Measurements from ENCODE around the gene ELP4. TPM values are rescaled to one million over a fixed set of nuclear protein-coding genes. Genes with fewer than 3 reads are reported as not detected.
A peak's percentile ranks its signal among the peaks of the same experiment; 100 is the strongest.

The ELP4 gene
- total RNA-seq, 1 donor from 2014 or later = 147 TPM

DNA sequence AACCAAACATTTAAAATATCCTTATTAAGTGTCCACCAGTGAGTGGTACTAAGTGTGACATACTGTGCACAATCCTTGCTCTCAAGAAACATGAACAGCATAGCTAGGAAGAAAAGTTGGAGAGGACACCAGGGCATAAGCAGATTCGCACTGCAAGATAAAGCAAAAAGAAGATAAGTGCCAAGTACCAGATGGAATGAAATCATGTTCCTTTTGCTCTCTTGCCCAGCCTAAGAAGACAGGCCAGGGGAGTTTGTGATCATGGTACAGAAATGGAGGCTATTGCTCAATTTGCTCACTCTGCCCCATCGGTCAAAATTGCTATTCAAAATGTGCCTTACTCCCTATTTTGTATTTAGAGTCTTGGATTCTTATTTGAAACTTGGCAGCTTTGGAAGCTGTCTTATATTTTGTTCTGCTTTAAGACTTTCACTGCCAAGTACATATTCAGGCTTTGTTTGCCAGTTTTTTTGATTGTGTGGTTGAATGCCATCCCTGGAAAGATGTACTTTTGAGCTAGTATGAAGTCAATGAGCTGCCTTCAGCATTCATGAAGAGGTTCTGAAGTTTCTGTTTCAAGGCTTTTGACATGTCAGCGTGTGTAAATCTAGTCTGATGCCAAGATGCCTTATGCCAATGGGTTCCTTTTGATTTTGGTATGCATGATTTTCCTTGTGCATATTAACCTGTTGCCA is 211.3 kb downstream of the ELP4 start:
- no peak overlapping the region for H3K4me3 Mint-ChIP-seq
- Histone ChIP-seq H3K4me1 (peaks cover 12% of the 10 kb centered on the region), H3K79me2 (ENCODE audit: low read depth) (no peaks in the 10 kb centered on the region), H3K4me3 (no peak overlapping the region), H3K27ac (no peak overlapping the region), H3K9me3 (ENCODE audit: low read depth) (no peaks in the 10 kb centered on the region), H3K9ac (no peak overlapping the region), H2AFZ (replicated peaks) (no peak overlapping the region), H3K4me2 (no peak overlapping the region), H3K27me3 (no peaks in the 10 kb centered on the region), H4K20me1 (ENCODE audit: low read depth) (no peaks in the 10 kb centered on the region), H3F3A (ENCODE audit: low read depth) (no peaks in the 10 kb centered on the region), H3K36me3 (no peaks in the 10 kb centered on the region)
- no peak for DNase-seq (ENCODE audit: low spot score)
- no peak overlapping the region for H3K27ac Mint-ChIP-seq
- H3K4me1 Mint-ChIP-seq = peaks cover 23% of the 10 kb centered on the region
- TF ChIP-seq CTCF (IDR thresholded peaks at IDR 0.05) (no peak), EZH2 (IDR thresholded peaks at IDR 0.05) (no peak), EZH2phosphoT487 (IDR thresholded peaks at IDR 0.05) (no peak)
- no peaks in the 10 kb centered on the region for H3K9me3 Mint-ChIP-seq
- H3K36me3 Mint-ChIP-seq = peaks cover 31% of the 10 kb centered on the region
- H3K27me3 Mint-ChIP-seq (ENCODE audit: insufficient read depth, low read depth) = no peaks in the 10 kb centered on the region

GRCh38 chr11:31722754-31723153 is 213.2 kb downstream of the ELP4 start:
- Histone ChIP-seq H3F3A (ENCODE audit: low read depth) (no peaks in the 10 kb centered on the region), H3K4me2 (no peak overlapping the region), H3K36me3 (no peaks in the 10 kb centered on the region), H3K9ac (no peak overlapping the region), H2AFZ (replicated peaks) (no peak overlapping the region), H3K4me3 (no peak overlapping the region), H3K79me2 (ENCODE audit: low read depth) (no peaks in the 10 kb centered on the region), H4K20me1 (ENCODE audit: low read depth) (no peaks in the 10 kb centered on the region), H3K27me3 (no peaks in the 10 kb centered on the region), H3K27ac (no peak overlapping the region), H3K4me1 (peaks cover 12% of the 10 kb centered on the region), H3K9me3 (ENCODE audit: low read depth) (no peaks in the 10 kb centered on the region)
- Mint-ChIP-seq H3K27me3 (ENCODE audit: insufficient read depth, low read depth) (peaks cover 2% of the 10 kb centered on the region), H3K36me3 (peaks cover 28% of the 10 kb centered on the region), H3K27ac (peak overlapping the region; percentile 16), H3K4me1 (peaks cover 23% of the 10 kb centered on the region), H3K9me3 (no peaks in the 10 kb centered on the region), H3K4me3 (no peak overlapping the region)
- no peak for TF ChIP-seq EZH2 (IDR thresholded peaks at IDR 0.05)
- no peak for TF ChIP-seq EZH2phosphoT487 (IDR thresholded peaks at IDR 0.05)
- DNase-seq (ENCODE audit: low spot score) = no peak

GRCh38 chr11:31725176-31725575 is 215.6 kb downstream of the ELP4 start:
- Mint-ChIP-seq H3K36me3 (peaks cover 30% of the 10 kb centered on the region), H3K27me3 (ENCODE audit: insufficient read depth, low read depth) (peaks cover 2% of the 10 kb centered on the region), H3K9me3 (peaks cover 3% of the 10 kb centered on the region), H3K27ac (no peak overlapping the region), H3K4me3 (no peak overlapping the region), H3K4me1 (peaks cover 12% of the 10 kb centered on the region)
- Histone ChIP-seq H3K4me3 (no peak overlapping the region), H3K9me3 (ENCODE audit: low read depth) (peaks cover 2% of the 10 kb centered on the region), H3F3A (ENCODE audit: low read depth) (no peaks in the 10 kb centered on the region), H3K36me3 (no peaks in the 10 kb centered on the region), H2AFZ (replicated peaks) (no peak overlapping the region), H3K79me2 (ENCODE audit: low read depth) (no peaks in the 10 kb centered on the region), H3K9ac (no peak overlapping the region), H4K20me1 (ENCODE audit: low read depth) (no peaks in the 10 kb centered on the region), H3K4me2 (no peak overlapping the region), H3K27me3 (no peaks in the 10 kb centered on the region), H3K4me1 (peaks cover 4% of the 10 kb centered on the region), H3K27ac (no peak overlapping the region)
- no peak for DNase-seq (ENCODE audit: low spot score)
- no peak for TF ChIP-seq CTCF (IDR thresholded peaks at IDR 0.05)
- TF ChIP-seq EZH2phosphoT487 (IDR thresholded peaks at IDR 0.05) = no peak
- TF ChIP-seq EZH2 (IDR thresholded peaks at IDR 0.05) = no peak

DNA sequence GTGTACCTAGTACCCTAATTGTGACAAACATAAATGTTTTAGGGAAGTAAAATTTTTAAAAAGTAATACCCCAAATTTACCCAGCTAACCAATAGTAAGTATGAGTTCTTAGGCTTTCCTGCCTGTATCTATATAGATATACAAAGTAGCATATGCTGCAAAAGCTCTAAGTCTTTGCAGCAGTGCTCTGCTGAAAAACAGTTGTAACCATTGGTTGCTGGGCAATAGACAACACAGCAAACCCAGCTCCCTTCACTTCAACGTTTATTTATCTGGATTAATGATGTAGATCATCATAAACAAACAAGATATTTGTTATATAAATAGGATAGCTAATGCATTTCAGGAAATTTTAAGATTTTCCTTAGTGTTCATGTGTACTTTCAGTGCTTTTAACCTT is 218.9 kb downstream of the ELP4 start:
- peaks cover 28% of the 10 kb centered on the region for H3K9me3 Mint-ChIP-seq
- H3K27ac Mint-ChIP-seq = no peak overlapping the region
- H3K4me1 ChIP-seq = no peaks in the 10 kb centered on the region
- no peak overlapping the region for H3K27ac ChIP-seq
- no peaks in the 10 kb centered on the region for H3K79me2 ChIP-seq (ENCODE audit: low read depth)
- TF ChIP-seq EZH2 (IDR thresholded peaks at IDR 0.05) (no peak), CTCF (IDR thresholded peaks at IDR 0.05) (no peak), EZH2phosphoT487 (IDR thresholded peaks at IDR 0.05) (no peak)
- H3K4me3 Mint-ChIP-seq = no peak overlapping the region
- no peak overlapping the region for H3K9ac ChIP-seq
- peaks cover 48% of the 10 kb centered on the region for H3K36me3 Mint-ChIP-seq
- peaks cover 4% of the 10 kb centered on the region for H3K27me3 Mint-ChIP-seq (ENCODE audit: insufficient read depth, low read depth)
- no peak overlapping the region for H3K4me3 ChIP-seq
- no peaks in the 10 kb centered on the region for H4K20me1 ChIP-seq (ENCODE audit: low read depth)
- no peak overlapping the region for H2AFZ ChIP-seq (replicated peaks)
- H3K4me2 ChIP-seq = no peak overlapping the region
- H3K9me3 ChIP-seq (ENCODE audit: low read depth) = peaks cover 20% of the 10 kb centered on the region
- no peaks in the 10 kb centered on the region for H3K4me1 Mint-ChIP-seq
- H3K36me3 ChIP-seq = peaks cover 9% of the 10 kb centered on the region
- H3K27me3 ChIP-seq = no peaks in the 10 kb centered on the region
- DNase-seq (ENCODE audit: low spot score) = no peak
- H3F3A ChIP-seq (ENCODE audit: low read depth) = no peaks in the 10 kb centered on the region

Measured in neural progenitor cell (in vitro differentiated cells).